ENCODE results near the gene FOLR3. TPM values are rescaled to one million over a fixed set of nuclear protein-coding genes. Genes with fewer than 3 reads are reported as not detected.
"Not testable (repeated sequence)": the region's sequence is repeated elsewhere in the genome, so short reads cannot be mapped to it uniquely, and the experiment has no call there.

FOLR3 gene
- 0.59 TPM for total RNA-seq

DNA sequence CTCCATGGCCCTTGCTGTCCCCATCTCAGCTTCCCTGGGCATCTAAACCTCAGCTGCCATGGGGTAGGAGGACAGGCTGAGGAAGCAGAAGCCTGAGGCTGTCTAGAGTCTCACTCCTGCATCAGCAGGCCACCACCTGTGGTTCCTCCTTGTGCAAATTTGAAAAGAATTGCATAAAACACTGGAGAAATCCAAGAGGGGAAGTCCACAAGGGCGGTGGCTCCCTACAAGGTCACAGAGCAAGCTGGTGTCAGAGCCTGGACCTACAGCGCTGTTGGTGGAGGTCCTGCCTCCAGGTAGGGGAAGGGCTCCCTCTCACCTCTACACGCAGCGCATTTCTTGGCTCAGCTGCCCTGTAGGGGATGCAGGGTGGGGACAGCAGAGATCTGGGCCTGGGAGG, at the start of gene FOLR3:
Gene FOLR3, plus strand, starts transcription at position 253 of the 400 bp plus-strand sequence. CDS start 228 bp downstream, outside the sequence.
- not testable (repeated sequence) for DNase-seq

- no peak for DNase-seq
These were observed 47.3 kb upstream of the FOLR3 start for GRCh38 chr11:72088076-72088808.

- DNase-seq: peak; percentile 33
These were observed 44.2 kb upstream of the FOLR3 start for GRCh38 chr11:72091292-72091691.

DNA sequence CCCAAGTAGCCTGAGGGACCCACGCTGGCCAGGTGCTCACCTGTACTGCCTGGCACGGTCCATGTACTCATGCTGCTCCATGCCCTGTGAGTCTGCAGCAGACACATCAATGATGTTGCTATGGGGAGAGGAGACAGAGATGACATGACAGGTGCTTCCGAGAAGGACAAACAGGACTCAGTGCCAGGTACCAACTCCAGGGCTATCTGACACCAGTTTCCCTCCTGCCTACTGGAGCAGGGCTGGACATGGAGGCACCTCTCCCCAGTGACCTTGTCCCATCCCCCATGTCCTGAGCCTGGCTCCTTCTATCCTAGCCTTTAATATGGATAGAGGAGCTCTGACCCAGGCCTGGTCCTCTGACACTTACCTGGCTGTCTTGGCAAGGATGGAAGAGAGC, 36.8 kb upstream of the FOLR3 start:
- no peak for DNase-seq

DNA sequence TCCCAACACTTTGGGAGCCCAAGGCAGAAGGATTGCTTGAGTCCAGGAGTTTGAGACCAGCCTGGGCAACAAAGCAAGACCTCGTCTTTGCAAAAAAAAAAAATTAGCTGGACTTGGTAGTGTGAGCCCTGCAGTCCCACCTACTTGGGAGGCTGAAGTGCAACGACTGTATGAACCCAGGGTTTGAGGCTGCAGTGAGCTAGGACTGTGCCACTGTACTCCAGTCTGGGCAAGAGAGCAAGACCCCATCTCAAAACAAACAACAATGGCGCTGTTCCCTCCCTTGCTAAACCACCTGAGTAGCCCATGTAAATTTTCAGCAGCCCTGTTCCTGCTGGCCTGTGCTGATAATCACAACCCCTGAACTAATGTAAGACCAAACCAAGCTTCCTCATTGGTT, 35.5 kb upstream of the FOLR3 start:
- DNase-seq: no peak

GRCh38 chr11:72100462-72100861, 35.1 kb upstream of the FOLR3 start:
- no peak for DNase-seq

GRCh38 chr11:72102162-72102561, 33.4 kb upstream of the FOLR3 start:
- DNase-seq: no peak

DNA sequence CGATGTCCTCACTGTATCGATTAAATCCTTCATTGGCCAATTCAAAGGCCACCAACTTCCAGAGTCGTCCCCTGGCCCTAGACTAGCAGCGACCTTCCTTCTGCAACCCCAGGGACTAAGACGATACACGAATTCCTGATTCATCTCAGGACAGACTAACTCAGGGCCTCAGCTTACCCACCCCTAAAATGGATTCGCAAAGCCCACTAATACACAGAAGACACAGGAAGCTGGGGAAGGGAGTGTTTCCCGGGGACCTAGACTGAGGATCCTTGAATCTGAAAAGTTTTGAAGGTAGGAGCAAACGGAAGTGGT, 32.9 kb upstream of the FOLR3 start:
- DNase-seq: no peak

DNA sequence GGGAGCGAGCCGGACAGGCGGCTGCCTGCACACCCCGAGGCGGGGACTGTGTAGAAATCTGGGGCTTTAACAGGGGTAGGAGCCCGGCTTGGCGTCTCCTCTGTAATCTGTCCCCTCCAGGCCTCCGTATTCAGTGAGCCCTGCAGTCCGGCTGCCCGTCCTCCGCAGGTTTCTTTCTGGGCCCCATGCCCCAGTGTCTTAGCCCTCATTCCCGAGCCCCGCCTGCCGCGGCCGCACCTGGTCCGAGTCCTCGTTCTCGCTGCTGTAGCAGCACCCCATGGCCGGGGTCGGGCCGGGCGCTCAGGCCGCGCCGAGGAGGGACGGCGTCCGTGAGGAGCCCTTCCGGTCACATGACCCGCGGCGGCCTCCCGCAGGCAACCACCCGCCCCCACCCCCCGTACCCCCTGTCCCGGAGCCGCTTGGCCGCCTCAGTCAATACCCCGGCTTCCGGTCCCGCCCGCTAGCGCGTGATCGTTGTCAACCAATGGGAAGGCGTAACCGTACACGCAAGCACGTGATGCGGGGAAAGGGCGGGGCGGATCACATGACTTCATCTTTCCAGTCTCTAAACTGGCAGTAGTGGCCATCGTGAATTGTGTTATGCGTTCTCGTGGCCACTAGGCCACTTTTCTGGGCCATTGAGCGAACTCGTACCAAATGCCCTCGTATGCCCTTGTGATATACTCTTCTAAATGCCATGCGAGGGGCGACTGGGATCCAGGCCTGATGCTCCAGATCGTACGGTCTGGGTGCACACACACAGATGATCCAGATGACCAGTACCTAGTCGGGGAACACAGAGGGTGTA, 32.4 kb upstream of the FOLR3 start, which contains the start of gene LAMTOR1:
Gene LAMTOR1, minus strand, starts transcription at position 352 of the 808 bp plus-strand sequence. Its CDS starts 73 bp downstream, at position 279.
- DNase-seq: peak; percentile 99

GRCh38 chr11:72103754-72104167, 31.8 kb upstream of the FOLR3 start:
- no peak for DNase-seq

DNA sequence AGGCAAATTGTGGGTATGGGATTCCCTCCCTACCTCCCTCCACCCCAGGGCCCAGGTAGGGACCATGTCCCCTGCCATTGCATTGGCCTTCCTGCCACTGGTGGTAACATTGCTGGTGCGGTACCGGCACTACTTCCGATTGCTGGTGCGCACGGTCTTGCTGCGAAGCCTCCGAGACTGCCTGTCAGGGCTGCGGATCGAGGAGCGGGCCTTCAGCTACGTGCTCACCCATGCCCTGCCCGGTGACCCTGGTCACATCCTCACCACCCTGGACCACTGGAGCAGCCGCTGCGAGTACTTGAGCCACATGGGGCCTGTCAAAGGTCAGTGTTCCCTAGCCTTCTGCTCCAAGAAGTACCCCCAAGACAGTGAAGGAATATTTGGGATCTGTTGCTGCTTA, 29.6 kb upstream of the FOLR3 start, which contains the start of gene TOMT:
Gene TOMT, plus strand, starts transcription at position 37 of the 400 bp plus-strand sequence. Its CDS starts 28 bp downstream, at position 65.
- DNase-seq: no peak

DNA sequence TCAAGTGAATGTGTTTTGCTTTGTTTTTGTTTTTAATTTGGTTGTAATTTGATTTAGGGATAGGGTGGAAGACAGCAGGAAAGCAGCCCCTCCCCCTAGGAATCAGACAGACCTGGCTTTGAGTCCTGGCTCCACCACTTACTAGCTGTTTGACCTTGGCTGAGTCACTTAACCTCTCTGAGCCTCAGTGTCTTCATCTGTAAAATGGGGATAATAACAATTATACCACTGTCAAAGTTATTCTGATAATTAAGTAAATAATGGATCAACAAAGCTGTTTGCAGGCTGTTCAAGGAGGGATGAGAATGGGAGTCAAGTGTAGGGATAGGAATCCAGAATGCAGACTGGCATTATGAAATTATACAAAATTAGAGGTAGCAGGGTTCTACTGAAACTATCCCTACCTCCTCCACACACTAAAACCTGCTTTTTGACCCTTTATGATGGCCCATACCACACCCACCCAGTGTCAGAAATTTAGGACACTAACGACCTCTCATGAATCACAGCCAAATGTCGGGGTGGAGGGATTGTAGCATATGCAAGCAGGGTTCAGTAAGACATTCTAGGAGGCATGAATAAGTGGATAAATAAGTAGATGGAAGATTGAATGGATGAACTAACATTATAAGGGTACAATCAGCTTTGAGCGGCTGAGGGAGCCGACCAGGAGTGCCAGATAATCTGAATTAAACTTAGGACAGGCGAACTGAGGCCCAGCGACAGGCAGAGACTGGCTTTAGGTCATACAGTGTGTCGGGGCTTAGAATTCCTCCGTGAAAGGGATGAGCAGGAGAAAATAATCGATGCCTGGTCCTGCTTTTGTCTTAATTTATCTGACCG, 24.0 kb upstream of the FOLR3 start:
- DNase-seq: no peak

DNA sequence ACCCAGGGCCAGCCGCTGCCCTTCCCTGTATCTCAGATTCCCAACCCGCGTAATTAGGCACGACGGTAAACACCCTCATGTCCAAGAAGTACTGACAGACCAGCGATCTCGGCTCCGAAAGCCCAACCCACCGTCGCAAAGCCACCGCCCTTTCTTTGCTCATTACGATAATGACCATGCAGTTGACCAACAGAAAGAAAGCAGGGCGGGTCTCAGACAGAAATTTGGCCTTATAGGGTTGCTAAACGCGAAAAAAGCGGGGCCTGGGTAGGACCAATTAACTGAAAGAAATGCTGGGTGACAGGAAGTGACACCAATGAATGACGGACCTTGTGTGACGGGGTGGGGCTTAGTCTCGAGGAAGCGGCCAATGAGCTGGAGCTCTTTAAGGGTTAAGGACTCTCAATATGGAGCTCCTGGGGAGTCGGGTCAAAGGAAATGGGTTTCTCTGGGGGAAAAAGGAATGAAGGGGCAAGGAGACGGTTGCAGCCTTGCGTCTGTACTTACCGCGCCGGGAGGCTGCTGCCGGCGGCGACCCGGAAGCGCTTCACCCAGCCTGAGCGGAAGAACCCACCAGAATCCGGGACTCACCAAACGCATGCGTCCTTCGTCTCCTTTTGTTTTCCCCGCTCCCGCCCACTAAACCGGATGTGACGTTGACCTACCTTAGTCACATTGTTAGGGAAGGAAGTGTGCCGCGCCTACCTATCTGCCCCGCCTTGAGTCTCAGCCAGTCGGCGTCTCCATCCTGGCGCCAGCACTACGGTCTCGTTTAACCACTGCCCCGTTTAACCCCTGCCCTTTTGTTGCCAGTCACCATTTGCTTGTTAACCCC, 23.2 kb upstream of the FOLR3 start, which contains the start of gene ANAPC15:
Gene ANAPC15, minus strand, starts transcription at position 553 of the 835 bp plus-strand sequence. CDS start 1,419 bp downstream, outside the sequence.
- DNase-seq: peak; percentile 100

DNA sequence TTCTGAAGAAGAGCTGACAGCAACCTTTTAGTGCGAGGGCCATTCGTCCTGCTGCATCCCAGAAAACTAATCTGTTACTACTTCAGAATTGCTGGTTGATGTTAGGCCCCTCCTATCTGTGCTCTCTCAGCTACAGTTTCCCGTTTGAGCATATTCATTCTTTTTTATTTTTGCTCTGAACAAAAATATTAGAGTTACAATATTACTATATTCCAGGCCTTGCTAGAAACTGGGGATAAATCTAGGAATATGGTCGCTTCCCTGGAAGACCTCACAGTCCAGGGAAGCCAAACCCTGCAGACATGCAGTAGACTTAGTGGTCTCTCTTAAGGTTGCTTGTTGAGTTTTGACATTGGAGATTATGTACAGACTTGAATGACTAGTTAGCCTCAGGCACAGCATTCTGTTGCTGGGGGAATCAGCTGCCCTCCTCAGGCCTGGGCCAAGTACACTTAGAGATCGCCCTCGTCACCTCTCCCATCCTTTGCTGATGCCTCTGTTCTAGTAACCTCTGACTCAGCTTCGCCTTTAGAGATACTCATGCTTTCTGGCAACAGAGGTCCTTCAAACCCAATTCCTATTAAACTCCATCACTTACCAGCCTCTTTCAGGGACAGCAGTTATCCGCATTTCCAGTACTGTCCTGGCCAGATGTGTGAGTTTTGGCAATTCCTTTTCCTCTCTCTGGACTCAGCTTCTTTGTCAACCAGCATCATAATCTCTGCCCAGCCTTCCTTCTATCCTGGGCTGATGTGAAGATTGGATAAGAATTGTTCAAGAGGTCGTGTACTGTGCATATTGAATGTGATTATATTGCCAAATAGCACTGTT, 22.3 kb upstream of the FOLR3 start:
- no peak for DNase-seq

GRCh38 chr11:72114570-72114969, 21.0 kb upstream of the FOLR3 start:
- DNase-seq: no peak

DNA sequence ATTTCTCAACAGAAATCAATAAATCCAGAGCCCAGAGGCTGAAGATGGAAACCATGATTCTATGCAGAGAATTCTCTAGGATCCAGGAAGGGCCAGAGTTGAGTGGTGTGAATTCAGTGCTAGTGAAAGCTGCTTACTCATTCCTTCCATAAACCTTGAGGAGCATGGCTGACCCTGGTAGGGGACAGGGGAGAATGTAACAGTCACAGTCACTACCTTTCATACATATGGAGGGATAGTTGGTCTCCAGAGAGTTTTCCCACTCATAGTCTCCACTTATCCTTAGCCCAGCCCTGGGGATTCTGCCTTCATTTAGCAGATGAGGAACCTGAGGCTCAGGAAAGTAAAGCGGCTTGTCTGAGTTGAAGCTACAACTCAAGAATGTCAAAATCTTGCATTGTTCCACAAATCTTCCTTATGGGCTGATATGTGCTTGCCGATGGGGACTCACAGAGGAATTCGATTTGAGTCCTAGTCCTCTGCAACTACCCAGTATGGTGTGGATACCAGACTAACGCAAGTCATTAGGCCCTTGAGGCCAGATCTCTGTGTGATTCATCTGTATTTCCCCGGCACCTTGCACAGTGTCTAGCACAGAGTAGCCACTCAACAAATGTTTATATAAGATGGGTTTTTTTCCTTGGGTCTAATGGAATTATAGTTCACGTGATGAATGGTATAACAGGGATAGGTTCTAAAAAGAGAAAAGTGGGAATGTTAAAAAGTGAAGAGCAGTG, 19.3 kb upstream of the FOLR3 start:
- DNase-seq: no peak

GRCh38 chr11:72119198-72119597, 16.3 kb upstream of the FOLR3 start:
- no peak for DNase-seq

- no peak for DNase-seq
These were observed 14.6 kb upstream of the FOLR3 start for GRCh38 chr11:72120930-72121329.

DNA sequence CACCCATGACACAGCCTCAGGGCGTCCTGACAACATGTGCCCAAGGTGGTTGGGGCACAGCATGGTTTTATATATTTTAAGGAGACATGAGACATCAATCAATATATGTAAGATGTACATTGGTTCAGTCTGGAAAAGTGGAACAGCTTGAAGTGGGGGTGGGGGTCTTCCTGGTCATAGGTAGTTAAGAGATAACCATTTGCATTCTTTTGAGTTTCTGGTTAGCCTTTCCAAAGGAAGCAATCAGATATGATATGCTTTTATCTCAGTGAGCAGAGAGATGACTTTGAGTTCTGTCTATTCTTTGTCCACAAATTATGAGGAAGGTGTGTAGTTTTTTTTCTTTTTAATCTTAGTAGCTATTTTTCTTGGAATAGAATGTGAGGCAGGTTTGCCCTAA, 12.9 kb upstream of the FOLR3 start:
- no peak for DNase-seq
